HCT116 (cell line): Measurements from ENCODE around the gene TBC1D2B. TPM values are rescaled to one million over a fixed set of nuclear protein-coding genes. Genes with fewer than 3 reads are reported as not detected.

Experiments used
- ATAC-seq: fragments of 200-7000 bp; cut with Tn5 transposase; 2 replicates; pipeline ENCODE4 v1.9.1; 2020; ENCODE audit warnings: mild to moderate bottlenecking, moderate library complexity
- BruUV-seq: library from RNA; stranded (reverse); fragments of 400-500 nt; replicated peaks from 2 replicates; lab custom pipeline; 2021; lab: Mats Ljungman, UMichigan
- CTCF ChIA-PET: fragments of 300-600 bp; sonication (Branson Sonifier 250); formaldehyde crosslinking; loops from one replicate; lab custom pipeline; 2021; ENCODE audit warnings: antibody characterized with exemption; lab: Charles Lee
- POLR2A ChIA-PET: fragments of 300-600, 350-600 bp; sonication (Branson Sonifier 250); formaldehyde crosslinking; loops from one replicate; lab custom pipeline; 2021; ENCODE audit warnings: antibody characterized with exemption; lab: Charles Lee
- RAD21 ChIA-PET, 2 experiments: fragments of 300-600 bp; sonication (Branson Sonifier 250); formaldehyde crosslinking; loops; one replicate each; lab custom pipeline; 2023; ENCODE audit warnings: low total read pairs in 2 of 2; ENCODE audit not compliant: uncharacterized antibody in 2 of 2, unreplicated experiment in 2 of 2, low non-redundant PET in 1 of 2; lab: Charles Lee
- DNase-seq: peaks from one replicate; pipeline ENCODE4 v3.0.0-alpha.2; 2010; ENCODE audit warnings: low read depth, low spot score
- H2AFZ ChIP-seq: fragments of 200-600 bp; shearing (Covaris generic), sonication (generic); 2 replicates; pipeline ENCODE4 v1.6.1; 2017; ENCODE audit warnings: low read depth, mixed run types, mixed read lengths, antibody characterized with exemption, low read length; ENCODE audit not compliant: poor library complexity, severe bottlenecking
- H3K27ac ChIP-seq: 2 replicates; pipeline ENCODE4 v1.5.1; 2012; ENCODE audit warnings: low read depth, low read length
- H3K27me3 ChIP-seq: fragments of 200-600 bp; sonication (generic); 2 replicates; pipeline ENCODE4 v1.6.1; 2016; ENCODE audit warnings: mixed run types, low read length, mixed read lengths; ENCODE audit not compliant: insufficient read depth
- H3K36me3 ChIP-seq, 2 experiments: fragments of 200-500 bp in 1 of 2; fragments of 200-600 bp in 1 of 2; sonication (Bioruptor generic) in 1 of 2; sonication (generic) in 1 of 2; 2 replicates each; pipeline versions ENCODE4 v1.5.1 to v1.6.1; 2014 to 2016; ENCODE audit warnings: low read length in 2 of 2, inconsistent platforms in 1 of 2, mixed read lengths in 1 of 2, mixed run types in 1 of 2; ENCODE audit not compliant: insufficient read depth in 2 of 2, control insufficient read depth in 1 of 2
- H3K4me1 ChIP-seq, 2 experiments: fragments of 200-600 bp in 1 of 2; sonication (generic) in 1 of 2; 2 replicates each; pipeline versions ENCODE4 v1.5.1 to v1.6.1; 2012 to 2017; ENCODE audit warnings: low read length in 2 of 2, inconsistent platforms in 1 of 2, mild to moderate bottlenecking in 1 of 2, mixed read lengths in 1 of 2, mixed run types in 1 of 2, moderate library complexity in 1 of 2; ENCODE audit not compliant: insufficient read depth in 2 of 2, control insufficient read depth in 1 of 2
- H3K4me2 ChIP-seq: fragments of 200-600 bp; sonication (generic); 2 replicates; pipeline ENCODE4 v1.6.1; 2017; ENCODE audit warnings: mixed run types, low read length, mixed read lengths
- H3K4me3 ChIP-seq, 2 experiments: fragments of 200-600 bp in 1 of 2; sonication (generic) in 1 of 2; replicated peaks in 1 of 2; 2 replicates each; pipeline ENCODE4 v1.5.1; 2011 to 2016; ENCODE audit warnings: low read length in 2 of 2, control low read depth in 1 of 2, low read depth in 1 of 2, mild to moderate bottlenecking in 1 of 2, mixed read lengths in 1 of 2, mixed run types in 1 of 2
- H3K79me2 ChIP-seq: fragments of 200-600 bp; sonication (generic); 2 replicates; pipeline ENCODE4 v1.6.1; 2017; ENCODE audit warnings: mild to moderate bottlenecking, mixed run types, low read length, moderate library complexity, mixed read lengths; ENCODE audit not compliant: insufficient read depth
- H3K9ac ChIP-seq: fragments of 200-600 bp; sonication (generic); 2 replicates; pipeline ENCODE4 v1.6.1; 2016; ENCODE audit warnings: low read length, mixed read lengths
- H3K9me2 ChIP-seq: fragments of 200-600 bp; sonication (generic), shearing (Covaris generic); 2 replicates; pipeline ENCODE4 v1.6.1; 2017; ENCODE audit warnings: mixed run types, mild to moderate bottlenecking, moderate library complexity; ENCODE audit not compliant: insufficient read depth
- H3K9me3 ChIP-seq, 2 experiments: fragments of 200-500 bp in 1 of 2; fragments of 200-600 bp in 1 of 2; sonication (Bioruptor generic) in 1 of 2; sonication (generic) in 1 of 2; 2 replicates each; pipeline ENCODE4 v1.6.1; 2014 to 2017; ENCODE audit warnings: low read length in 2 of 2, mixed read lengths in 2 of 2, inconsistent platforms in 1 of 2, low read depth in 1 of 2, mild to moderate bottlenecking in 1 of 2, mixed run types in 1 of 2, moderate library complexity in 1 of 2; ENCODE audit not compliant: control insufficient read depth in 1 of 2, insufficient read depth in 1 of 2
- H4K20me1 ChIP-seq: fragments of 200-600 bp; sonication (generic), shearing (Covaris generic); 2 replicates; pipeline ENCODE4 v1.6.1; 2017; ENCODE audit warnings: mixed run types, mild to moderate bottlenecking, moderate library complexity; ENCODE audit not compliant: insufficient read depth
- CBX3 ChIP-seq: IDR thresholded peaks from 2 replicates; pipeline ENCODE4 v1.6.1; 2012; ENCODE audit warnings: low read depth
- CEBPB ChIP-seq: IDR thresholded peaks from 2 replicates; pipeline ENCODE4 v1.6.1; 2012; ENCODE audit warnings: low read depth
- EGR1 ChIP-seq: IDR thresholded peaks from 2 replicates; pipeline ENCODE4 v1.6.1; 2012; ENCODE audit warnings: low read depth
- EZH2 ChIP-seq: fragments of 200-600 bp; sonication (generic); IDR thresholded peaks from 2 replicates; pipeline ENCODE4 v1.6.1; 2017; ENCODE audit warnings: antibody characterized with exemption, mixed run types
- FOSL1 ChIP-seq: IDR thresholded peaks from 2 replicates; pipeline ENCODE4 v1.6.1; 2012; ENCODE audit warnings: low read depth
- JUND ChIP-seq: IDR thresholded peaks from 2 replicates; pipeline ENCODE4 v1.6.1; 2012
- POLR2A ChIP-seq: IDR thresholded peaks from 2 replicates; pipeline ENCODE4 v1.7.0; 2011; ENCODE audit warnings: borderline replicate concordance; ENCODE audit not compliant: insufficient read depth, insufficient read length; ENCODE audit errors: extremely low read depth
- SP1 ChIP-seq: IDR thresholded peaks from 2 replicates; pipeline ENCODE4 v1.6.1; 2012; ENCODE audit warnings: low read depth
- SRF ChIP-seq: IDR thresholded peaks from 2 replicates; pipeline ENCODE4 v1.6.1; 2012; ENCODE audit warnings: low read depth
- TCF7L2 ChIP-seq: IDR thresholded peaks from 2 replicates; pipeline ENCODE4 v1.7.0; 2011; ENCODE audit warnings: borderline replicate concordance, inconsistent platforms; ENCODE audit not compliant: insufficient read depth, insufficient read length; ENCODE audit errors: extremely low read depth
- YY1 ChIP-seq: IDR thresholded peaks from 2 replicates; pipeline ENCODE4 v1.6.1; 2011; ENCODE audit warnings: low read length, low read depth, moderate library complexity, mild to moderate bottlenecking; ENCODE audit not compliant: insufficient replicate concordance; ENCODE audit errors: extremely low read depth
- intact Hi-C: fragments of 100-400 bp; cut with micrococcal nuclease; formaldehyde crosslinking; loops from 2 replicates; pipeline ENCODE4 v1.10.0; 2022
- total RNA-seq: library from RNA; stranded (reverse); gene quantifications from one replicate; pipeline ENCODE4 v1.2.1, GENCODE V29; 2021; ENCODE audit not compliant: unreplicated experiment
- TF ChIP-seq, protein P1 (sequence below), 3 experiments: fragments of 200-600 bp in 1 of 3; sonication (generic) in 1 of 3; IDR thresholded peaks in 2 of 3; conservative IDR thresholded peaks in 1 of 3; 2 replicates each; pipeline ENCODE4 v1.5.1; 2012 to 2017; ENCODE audit warnings: low read depth in 2 of 3, low read length in 2 of 3, antibody characterized with exemption in 1 of 3, borderline replicate concordance in 1 of 3, control low read depth in 1 of 3, mild to moderate bottlenecking in 1 of 3, mixed read lengths in 1 of 3, mixed run types in 1 of 3, moderate library complexity in 1 of 3; ENCODE audit not compliant: insufficient read depth in 1 of 3
- TF ChIP-seq, protein P2 (sequence below): IDR thresholded peaks from 2 replicates; pipeline ENCODE4 v1.6.1; 2011; ENCODE audit warnings: mild to moderate bottlenecking, low read length, moderate library complexity; ENCODE audit not compliant: insufficient replicate concordance; ENCODE audit errors: extremely low read depth
- TF ChIP-seq, protein P3 (sequence below): IDR thresholded peaks from 2 replicates; pipeline ENCODE4 v1.6.1; 2012
- TF ChIP-seq, protein P4 (sequence below): IDR thresholded peaks from 2 replicates; pipeline ENCODE4 v1.6.1; 2012

The TBC1D2B gene
- total RNA-seq, 1 experiment from 2014 or later: 16.6 TPM

DNA sequence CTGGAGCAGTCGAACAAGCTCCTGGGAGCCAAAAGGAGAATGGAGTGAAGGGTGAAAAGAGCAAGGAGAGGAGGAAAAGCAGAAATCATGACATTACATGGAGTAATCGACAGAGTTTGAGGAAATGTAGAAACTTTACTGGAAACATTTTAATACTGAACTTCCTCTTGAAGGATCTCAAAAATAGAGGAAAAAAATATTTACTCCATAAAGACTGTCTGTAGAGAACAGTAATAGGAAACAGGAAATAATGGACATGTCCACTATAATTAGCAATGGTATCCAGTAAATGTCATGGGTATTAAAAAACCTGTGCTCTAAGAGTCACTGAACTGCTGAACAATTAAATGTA is 53.0 kb downstream of the TBC1D2B start:
- intact Hi-C loops: no loop called here
- POLR2A ChIA-PET: no interaction called here

More for the DNA sequence above, 53.0 kb downstream of the TBC1D2B start:
- H3K79me2 ChIP-seq: no peaks in the 10 kb centered on the region
- no peak overlapping the region for H3K4me3 ChIP-seq
- no peaks in the 10 kb centered on the region for H4K20me1 ChIP-seq
- H3K9me2 ChIP-seq: no peaks in the 10 kb centered on the region
- no peaks in the 10 kb centered on the region for H3K27me3 ChIP-seq
- no peak overlapping the region for H2AFZ ChIP-seq
- H3K4me2 ChIP-seq: no peak overlapping the region
- DNase-seq (no peak), ATAC-seq (no peak)
- no peaks in the 10 kb centered on the region for H3K4me1 ChIP-seq
- no peak overlapping the region for H3K9ac ChIP-seq
- CTCF ChIA-PET: no interaction called here
- TF ChIP-seq TCF7L2 (no peak), EGR1 (no peak), EZH2 (no peak), POLR2A (no peak), JUND (no peak), CBX3 (no peak), SP1 (no peak), YY1 (no peak), SRF (no peak), CEBPB (no peak), FOSL1 (no peak)
- TF ChIP-seq, protein P1, sequence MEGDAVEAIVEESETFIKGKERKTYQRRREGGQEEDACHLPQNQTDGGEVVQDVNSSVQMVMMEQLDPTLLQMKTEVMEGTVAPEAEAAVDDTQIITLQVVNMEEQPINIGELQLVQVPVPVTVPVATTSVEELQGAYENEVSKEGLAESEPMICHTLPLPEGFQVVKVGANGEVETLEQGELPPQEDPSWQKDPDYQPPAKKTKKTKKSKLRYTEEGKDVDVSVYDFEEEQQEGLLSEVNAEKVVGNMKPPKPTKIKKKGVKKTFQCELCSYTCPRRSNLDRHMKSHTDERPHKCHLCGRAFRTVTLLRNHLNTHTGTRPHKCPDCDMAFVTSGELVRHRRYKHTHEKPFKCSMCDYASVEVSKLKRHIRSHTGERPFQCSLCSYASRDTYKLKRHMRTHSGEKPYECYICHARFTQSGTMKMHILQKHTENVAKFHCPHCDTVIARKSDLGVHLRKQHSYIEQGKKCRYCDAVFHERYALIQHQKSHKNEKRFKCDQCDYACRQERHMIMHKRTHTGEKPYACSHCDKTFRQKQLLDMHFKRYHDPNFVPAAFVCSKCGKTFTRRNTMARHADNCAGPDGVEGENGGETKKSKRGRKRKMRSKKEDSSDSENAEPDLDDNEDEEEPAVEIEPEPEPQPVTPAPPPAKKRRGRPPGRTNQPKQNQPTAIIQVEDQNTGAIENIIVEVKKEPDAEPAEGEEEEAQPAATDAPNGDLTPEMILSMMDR (IDR thresholded peaks at IDR 0.05 in 2 of 3, conservative IDR thresholded peaks at IDR 0.05 in 1 of 3; ENCODE audit: borderline replicate concordance in 1 of 3, insufficient read depth in 1 of 3, low read depth in 2 of 3, low read length in 2 of 3): no peak
- TF ChIP-seq, protein P2, sequence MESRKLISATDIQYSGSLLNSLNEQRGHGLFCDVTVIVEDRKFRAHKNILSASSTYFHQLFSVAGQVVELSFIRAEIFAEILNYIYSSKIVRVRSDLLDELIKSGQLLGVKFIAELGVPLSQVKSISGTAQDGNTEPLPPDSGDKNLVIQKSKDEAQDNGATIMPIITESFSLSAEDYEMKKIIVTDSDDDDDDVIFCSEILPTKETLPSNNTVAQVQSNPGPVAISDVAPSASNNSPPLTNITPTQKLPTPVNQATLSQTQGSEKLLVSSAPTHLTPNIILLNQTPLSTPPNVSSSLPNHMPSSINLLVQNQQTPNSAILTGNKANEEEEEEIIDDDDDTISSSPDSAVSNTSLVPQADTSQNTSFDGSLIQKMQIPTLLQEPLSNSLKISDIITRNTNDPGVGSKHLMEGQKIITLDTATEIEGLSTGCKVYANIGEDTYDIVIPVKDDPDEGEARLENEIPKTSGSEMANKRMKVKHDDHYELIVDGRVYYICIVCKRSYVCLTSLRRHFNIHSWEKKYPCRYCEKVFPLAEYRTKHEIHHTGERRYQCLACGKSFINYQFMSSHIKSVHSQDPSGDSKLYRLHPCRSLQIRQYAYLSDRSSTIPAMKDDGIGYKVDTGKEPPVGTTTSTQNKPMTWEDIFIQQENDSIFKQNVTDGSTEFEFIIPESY: no peak
- TF ChIP-seq, protein P3, sequence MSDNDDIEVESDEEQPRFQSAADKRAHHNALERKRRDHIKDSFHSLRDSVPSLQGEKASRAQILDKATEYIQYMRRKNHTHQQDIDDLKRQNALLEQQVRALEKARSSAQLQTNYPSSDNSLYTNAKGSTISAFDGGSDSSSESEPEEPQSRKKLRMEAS: no peak
- TF ChIP-seq, protein P4, sequence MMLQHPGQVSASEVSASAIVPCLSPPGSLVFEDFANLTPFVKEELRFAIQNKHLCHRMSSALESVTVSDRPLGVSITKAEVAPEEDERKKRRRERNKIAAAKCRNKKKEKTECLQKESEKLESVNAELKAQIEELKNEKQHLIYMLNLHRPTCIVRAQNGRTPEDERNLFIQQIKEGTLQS: no peak
- TF ChIP-seq, all 23 proteins: peak for 0
- no peak overlapping the region for H3K27ac ChIP-seq
- BruUV-seq: no TSS peak
- H3K9me3 ChIP-seq: no peaks in the 10 kb centered on the region
- RAD21 ChIA-PET: no interaction called here
- peaks cover 3 to 8% of the 10 kb centered on the region in 2 experiments; a peak in 2 of 4 replicates for H3K36me3 ChIP-seq
